GM12878 (cell line): ENCODE measurements around the gene NEURL3. TPM values are rescaled to one million over a fixed set of nuclear protein-coding genes. Genes with fewer than 3 reads are reported as not detected.

Experiments used
- BCLAF1 ChIP-seq: fragments of 450-650 bp; IDR thresholded peaks from 2 replicates; pipeline ENCODE4 v1.6.1; 2017; ENCODE audit warnings: antibody characterized with exemption, mild to moderate bottlenecking, moderate library complexity
- BHLHE40 ChIP-seq, 2 experiments: fragments of 450-650 bp in 1 of 2; IDR thresholded peaks; 2 replicates each; pipeline ENCODE4 v1.6.1; 2011 to 2017; ENCODE audit warnings: low read depth in 2 of 2, borderline replicate concordance in 1 of 2, improper control_type of control experiment in 1 of 2, low read length in 1 of 2, mild to moderate bottlenecking in 1 of 2
- CEBPZ ChIP-seq: fragments of 150-350 bp; IDR thresholded peaks from 2 replicates; pipeline ENCODE4 v1.6.1; 2016; ENCODE audit warnings: low read depth, low read length
- E4F1 ChIP-seq: fragments of 450-650 bp; IDR thresholded peaks from 2 replicates; pipeline ENCODE4 v1.6.1; 2018; ENCODE audit warnings: borderline replicate concordance, mild to moderate bottlenecking; ENCODE audit not compliant: partially characterized antibody
- EED ChIP-seq: sonication (generic); IDR thresholded peaks from 2 replicates; pipeline ENCODE4 v1.6.1; 2016; ENCODE audit warnings: antibody characterized with exemption, low read depth
- ESRRA ChIP-seq: IDR thresholded peaks from 2 replicates; pipeline ENCODE4 v1.6.1; 2012; ENCODE audit warnings: mild to moderate bottlenecking, low read length, improper control_type of control experiment
- FOXM1 ChIP-seq: IDR thresholded peaks from 2 replicates; pipeline ENCODE4 v1.6.1; 2012; ENCODE audit warnings: low read depth, mild to moderate bottlenecking, inconsistent platforms, low read length, moderate library complexity
- GATAD2B ChIP-seq: fragments of 450-650 bp; conservative IDR thresholded peaks from 2 replicates; pipeline ENCODE4 v1.6.1; 2017; ENCODE audit warnings: low read depth, mild to moderate bottlenecking, moderate library complexity
- JUND ChIP-seq: IDR thresholded peaks from 2 replicates; pipeline ENCODE4 v1.6.1; 2012; ENCODE audit warnings: low read depth, mild to moderate bottlenecking, low read length, improper control_type of control experiment, moderate library complexity
- MTA2 ChIP-seq: fragments of 450-650 bp; IDR thresholded peaks from 2 replicates; pipeline ENCODE4 v1.6.1; 2016; ENCODE audit warnings: low read depth, mild to moderate bottlenecking, moderate library complexity
- NFIC ChIP-seq: IDR thresholded peaks from 2 replicates; pipeline ENCODE4 v1.6.1; 2012; ENCODE audit warnings: low read depth, mild to moderate bottlenecking, inconsistent platforms, low read length, moderate library complexity
- NR2C2 ChIP-seq: IDR thresholded peaks from 2 replicates; pipeline ENCODE4 v1.6.1; 2011; ENCODE audit warnings: borderline replicate concordance, low read depth; ENCODE audit not compliant: control insufficient read depth, insufficient read length
- PML ChIP-seq: IDR thresholded peaks from 2 replicates; pipeline ENCODE4 v1.6.1; 2012; ENCODE audit warnings: low read length, inconsistent platforms
- POLR2AphosphoS2 ChIP-seq: IDR thresholded peaks from 2 replicates; pipeline ENCODE4 v1.6.1; 2011; ENCODE audit warnings: low read depth, mild to moderate bottlenecking, low read length, improper control_type of control experiment, moderate library complexity
- PRDM15 ChIP-seq: fragments of 450-650 bp; formaldehyde crosslinking; IDR thresholded peaks from 2 replicates; pipeline ENCODE4 v1.4.0; 2020; ENCODE audit warnings: mild to moderate bottlenecking, moderate library complexity
- SUPT20H ChIP-seq: IDR thresholded peaks from 2 replicates; pipeline ENCODE4 v1.6.1; 2011; ENCODE audit warnings: low read depth, mild to moderate bottlenecking, low read length, moderate library complexity, borderline replicate concordance; ENCODE audit not compliant: control insufficient read depth
- SUZ12 ChIP-seq: fragments of 200-600 bp; sonication (generic); IDR thresholded peaks from one replicate; pipeline ENCODE4 v1.6.1; 2018; ENCODE audit warnings: antibody characterized with exemption, mild to moderate bottlenecking; ENCODE audit not compliant: unreplicated experiment
- polyA plus RNA-seq, 11 experiments: library from polyadenylated mRNA; depleted of rRNA in 4 of 11; unstranded in 6 of 11; stranded (reverse) in 5 of 11; fragments of >200 nt; fragmentation: Nextera tagmentation in 4 of 11; fragmentation: Illumina TruSeq in 1 of 11; extraction: Ambion mirVana in 4 of 11; extraction: Trizol in 1 of 11; gene quantifications; 1 replicate in 1 of 11; 2 replicates in 10 of 11; pipeline versions ENCODE4 v1.2.1 to v1.2.3, GENCODE V29; 2011 to 2016; ENCODE audit warnings: inconsistent platforms in 2 of 11, missing spikeins in 2 of 11, low read depth in 1 of 11
- total RNA-seq, 4 experiments: library from RNA; depleted of rRNA in 3 of 4; stranded (reverse); fragments of >200 nt in 3 of 4; fragmentation: Illumina TruSeq in 1 of 4; extraction: Trizol in 1 of 4; gene quantifications; 2 replicates each; pipeline versions ENCODE4 v1.2.1 to v1.2.3, GENCODE V29; 2013 to 2021

Gene NEURL3
- total and polyA plus RNA-seq, 10 of the 15 experiments (the other 5 are each of a cell fraction or from before 2014, with no cell fraction given), result 0.03 to 6.3 (median 0.47) TPM

GRCh38 chr2:96507957-96508520 is 2.9 kb upstream of the NEURL3 start (continued):
- no peak for TF ChIP-seq CEBPZ
- no peak for TF ChIP-seq NFIC
- peak; percentile 46 to 82; a peak in 3 of 4 replicates for TF ChIP-seq BHLHE40 (IDR thresholded peaks at IDR 0.05; ENCODE audit: borderline replicate concordance in 1 of 2, low read depth in 2 of 2, low read length in 1 of 2)
- TF ChIP-seq SUPT20H, result no peak
- TF ChIP-seq JUND, result no peak
- no peak for TF ChIP-seq PRDM15 (CRISPR knock-in tag)
- TF ChIP-seq POLR2AphosphoS2, result no peak
- no peak for TF ChIP-seq EED
- TF ChIP-seq GATAD2B, result peak; percentile 73
- no peak for TF ChIP-seq E4F1
- no peak for TF ChIP-seq ESRRA
- no peak for TF ChIP-seq MTA2
- no peak for TF ChIP-seq SUZ12
- TF ChIP-seq BCLAF1, result no peak
- TF ChIP-seq PML, result no peak
- TF ChIP-seq NR2C2, result no peak
- no peak for TF ChIP-seq FOXM1
